ENCODE results near the gene KLRF2. TPM values are rescaled to one million over a fixed set of nuclear protein-coding genes. Genes with fewer than 3 reads are reported as not detected.

The KLRF2 gene
- total and polyA plus RNA-seq, 7 donors: not detected

- WGBS, 3 donors: 79 to 89% (median 86%) methylated on average over 1 of the region's 1 CpG
- H3K4me3 ChIP-seq: no peak overlapping the region
- no peaks in the 10 kb centered on the region for H3K36me3 ChIP-seq (ENCODE audit: insufficient read depth in 1 of 2, low read depth in 1 of 2)
- H3K4me1 ChIP-seq: no peaks in the 10 kb centered on the region
- H3K27me3 ChIP-seq (ENCODE audit: insufficient read depth in 3 of 3, low read length in 2 of 3): no peaks in the 10 kb centered on the region
- no peak for TF ChIP-seq CTCF (IDR thresholded peaks at IDR 0.05)
- no peak overlapping the region for H3K27ac ChIP-seq
- intact Hi-C loops (cut with DNase I): no loop called here
- H3K9me3 ChIP-seq: no peaks in the 10 kb centered on the region
- ATAC-seq (no peak), DNase-seq (no peak)
Measured at GRCh38 chr12:9941838-9942237, 60.5 kb downstream of the KLRF2 start.

GRCh38 chr12:9943240-9943639 lies 62.0 kb downstream of the KLRF2 start:
- Histone ChIP-seq H3K4me1 (no peaks in the 10 kb centered on the region), H3K36me3 (ENCODE audit: insufficient read depth in 1 of 2, low read depth in 1 of 2) (no peaks in the 10 kb centered on the region), H3K4me3 (no peak overlapping the region), H3K27ac (no peak overlapping the region), H3K27me3 (ENCODE audit: insufficient read depth in 3 of 3, low read length in 2 of 3) (no peaks in the 10 kb centered on the region), H3K9me3 (no peaks in the 10 kb centered on the region)
- no peak for TF ChIP-seq CTCF (IDR thresholded peaks at IDR 0.05)
- WGBS, 3 donors: 48 to 51% (median 48%) methylated on average over 19 of the region's 19 CpGs
- ATAC-seq (no peak), DNase-seq (no peak)
- intact Hi-C loops (cut with DNase I): no loop called here

GRCh38 chr12:9944391-9944790 lies 63.1 kb downstream of the KLRF2 start:
- Histone ChIP-seq H3K4me1 (no peaks in the 10 kb centered on the region), H3K36me3 (ENCODE audit: insufficient read depth in 1 of 2, low read depth in 1 of 2) (no peaks in the 10 kb centered on the region), H3K4me3 (no peak overlapping the region), H3K27ac (no peak overlapping the region), H3K9me3 (no peaks in the 10 kb centered on the region), H3K27me3 (ENCODE audit: insufficient read depth in 3 of 3, low read length in 2 of 3) (no peaks in the 10 kb centered on the region)
- WGBS, 3 donors: 69 to 78% (median 73%) methylated on average over 2 of the region's 2 CpGs
- intact Hi-C loops (cut with DNase I): no loop called here
- no peak for ATAC-seq
- no peak for TF ChIP-seq CTCF (IDR thresholded peaks at IDR 0.05)
- no peak for DNase-seq

Other genes with a start within 250 kb of the KLRF2 start
- gene CLEC2D, start 211.8 kb upstream of the KLRF2 start, total RNA-seq: 1 to 10 TPM in 3 of 4 donors, under 1 TPM in 1; 0.97 to 2.5 (median 1.6) TPM
- under 1 TPM; 0.42 to 0.59 (median 0.56) TPM for gene CLEC2D, start 211.8 kb upstream of the KLRF2 start, polyA plus RNA-seq
- under 1 TPM in 1 of 4 donors, not detected in 3; 0.42 TPM for gene CLECL1, start 148.4 kb upstream of the KLRF2 start, total RNA-seq
- gene CLECL1, start 148.4 kb upstream of the KLRF2 start, polyA plus RNA-seq: under 1 TPM in 2 of 3 donors, not detected in 1; 0.10 to 0.28 TPM
- gene CD69, start 120.6 kb upstream of the KLRF2 start, total RNA-seq: under 1 TPM; 0.22 to 0.82 (median 0.57) TPM
- 1 to 10 TPM in 1 of 3 donors, under 1 TPM in 2; 0.13 to 1.1 (median 0.14) TPM for gene CD69, start 120.6 kb upstream of the KLRF2 start, polyA plus RNA-seq
- under 1 TPM in 1 of 4 donors, not detected in 3; 0.49 TPM for gene KLRF1, start 54.0 kb upstream of the KLRF2 start, total RNA-seq
- under 1 TPM; 0.09 to 0.17 (median 0.12) TPM for gene KLRF1, start 54.0 kb upstream of the KLRF2 start, polyA plus RNA-seq
- 10 to 100 TPM in 2 of 4 donors, 1 to 10 TPM in 2; 5.5 to 24.9 (median 10.5) TPM for gene CLEC2B, start 12.1 kb upstream of the KLRF2 start, total RNA-seq
- 10 to 100 TPM in 2 of 3 donors, 1 to 10 TPM in 1; 7.8 to 17.3 (median 13.1) TPM for gene CLEC2B, start 12.1 kb upstream of the KLRF2 start, polyA plus RNA-seq
- gene CLEC2A, start 50.9 kb downstream of the KLRF2 start, total RNA-seq: not detected
- gene CLEC2A, start 50.9 kb downstream of the KLRF2 start, polyA plus RNA-seq: not detected
- under 1 TPM; 0.52 to 0.90 (median 0.64) TPM for gene CLEC12A, start 89.9 kb downstream of the KLRF2 start, total RNA-seq
- under 1 TPM; 0.06 to 0.96 (median 0.49) TPM for gene CLEC12A, start 89.9 kb downstream of the KLRF2 start, polyA plus RNA-seq
- gene CLEC1B, start 117.6 kb downstream of the KLRF2 start, total RNA-seq: not detected
- gene CLEC1B, start 117.6 kb downstream of the KLRF2 start, polyA plus RNA-seq: not detected
- gene CLEC12B, start 129.1 kb downstream of the KLRF2 start, total RNA-seq: under 1 TPM in 1 of 4 donors, not detected in 3; 0.15 TPM
- gene CLEC12B, start 129.1 kb downstream of the KLRF2 start, polyA plus RNA-seq: under 1 TPM in 1 of 3 donors, not detected in 2; 0.01 TPM
- gene CLEC9A, start 149.2 kb downstream of the KLRF2 start, total RNA-seq: not detected
- gene CLEC9A, start 149.2 kb downstream of the KLRF2 start, polyA plus RNA-seq: under 1 TPM in 1 of 3 donors, not detected in 2; 0.05 TPM
- 1 to 10 TPM; 1.5 to 3.8 (median 1.8) TPM for gene CLEC1A, start 217.5 kb downstream of the KLRF2 start, total RNA-seq
- gene CLEC1A, start 217.5 kb downstream of the KLRF2 start, polyA plus RNA-seq: 1 to 10 TPM in 2 of 3 donors, under 1 TPM in 1; 0.96 to 2.4 (median 1.7) TPM
- gene CLEC7A, start 248.7 kb downstream of the KLRF2 start, total RNA-seq: 1 to 10 TPM; 1.0 to 3.0 (median 1.3) TPM
- 1 to 10 TPM in 1 of 3 donors, under 1 TPM in 2; 0.27 to 1.3 (median 0.69) TPM for gene CLEC7A, start 248.7 kb downstream of the KLRF2 start, polyA plus RNA-seq